HepG2 (cell line): ENCODE data around the gene C11orf68. TPM values are rescaled to one million over a fixed set of nuclear protein-coding genes. Genes with fewer than 3 reads are reported as not detected.

Experiments
- ATAC-seq: fragments of 200-7000 bp; cut with Tn5 transposase; 3 replicates; pipeline ENCODE4 v1.9.1; 2020; ENCODE audit warnings: mild to moderate bottlenecking, moderate library complexity
- BruUV-seq: library from RNA; stranded (reverse); fragments of 400-500 nt; replicated peaks from 2 replicates; lab custom pipeline; 2021; lab: Mats Ljungman, UMichigan
- CTCF ChIA-PET: fragments of 300-600 bp; formaldehyde crosslinking; extraction: SDS; loops from one replicate; lab custom pipeline; 2021; ENCODE audit warnings: low total read pairs, inconsistent platforms, low intra/inter-chr PET ratio; lab: Yijun Ruan, JAX
- POLR2A ChIA-PET: fragments of 350-600 bp; sonication (Branson Sonifier 250); formaldehyde crosslinking; loops from one replicate; lab custom pipeline; 2020; ENCODE audit warnings: antibody characterized with exemption, inconsistent platforms; lab: Yijun Ruan, JAX
- DNase-seq: peaks from one replicate; pipeline ENCODE4 v3.0.0-alpha.2; 2015; ENCODE audit warnings: low spot score
- FAIRE-seq: peaks from 3 replicates; lab custom pipeline; 2011; peaks lifted over from hg19 to GRCh38; lab: Jason Lieb, UNC
- H2AFZ ChIP-seq: one replicate; pipeline ENCODE4 v1.6.1; 2011; ENCODE audit warnings: low read length, inconsistent platforms
- H3K27ac ChIP-seq: fragments of 300-600 bp; 3 replicates; pipeline ENCODE4 v1.8.0; 2011; ENCODE audit warnings: mixed run types, mild to moderate bottlenecking, mixed read lengths, low read length, inconsistent platforms; ENCODE audit not compliant: insufficient read depth; ENCODE audit errors: extremely low read length
- H3K27me3 ChIP-seq, 2 experiments: fragments of 200-600 bp in 1 of 2; 2 replicates in 1 of 2; 3 replicates in 1 of 2; pipeline versions ENCODE4 v1.6.0 to v1.8.0; 2011; ENCODE audit warnings: low read length in 2 of 2, mild to moderate bottlenecking in 2 of 2, moderate library complexity in 2 of 2, inconsistent platforms in 1 of 2; ENCODE audit not compliant: insufficient read depth in 2 of 2, control insufficient read depth in 1 of 2
- H3K36me3 ChIP-seq, 2 experiments: fragments of 200-600 bp in 1 of 2; replicated peaks in 1 of 2; 2 replicates in 1 of 2; 3 replicates in 1 of 2; pipeline versions ENCODE4 v1.5.1 to v1.8.0; 2011; ENCODE audit warnings: low read length in 2 of 2, inconsistent platforms in 1 of 2; ENCODE audit not compliant: insufficient read depth in 2 of 2, control insufficient read depth in 1 of 2
- H3K4me1 ChIP-seq: 2 replicates; pipeline ENCODE4 v1.5.1; 2012; ENCODE audit warnings: low read length, inconsistent platforms; ENCODE audit not compliant: insufficient read depth
- H3K4me2 ChIP-seq: 2 replicates; pipeline ENCODE4 v1.6.0; 2011; ENCODE audit warnings: low read depth, low read length, inconsistent platforms
- H3K4me3 ChIP-seq, 3 experiments: fragments of 200-600 bp in 1 of 3; sonication (generic), shearing (Covaris generic) in 1 of 3; replicated peaks in 1 of 3; 2 replicates each; pipeline ENCODE4 v1.5.1; 2011 to 2016; ENCODE audit warnings: low read length in 3 of 3, inconsistent platforms in 2 of 3, low read depth in 2 of 3, mild to moderate bottlenecking in 2 of 3, control low read depth in 1 of 3, mixed read lengths in 1 of 3; ENCODE audit not compliant: insufficient read depth in 1 of 3
- H3K79me2 ChIP-seq: one replicate; pipeline ENCODE4 v1.6.1; 2011; ENCODE audit warnings: low read length, inconsistent platforms; ENCODE audit not compliant: insufficient read depth
- H3K9ac ChIP-seq: 2 replicates; pipeline ENCODE4 v1.6.0; 2011; ENCODE audit warnings: mild to moderate bottlenecking, low read depth, low read length, inconsistent platforms; ENCODE audit not compliant: insufficient read depth
- H3K9me3 ChIP-seq: 2 replicates; pipeline ENCODE4 v1.5.1; 2012; ENCODE audit warnings: mild to moderate bottlenecking, low read length
- H4K20me1 ChIP-seq: 2 replicates; pipeline ENCODE4 v1.6.0; 2011; ENCODE audit warnings: inconsistent platforms, mild to moderate bottlenecking, low read length, moderate library complexity; ENCODE audit not compliant: insufficient read depth
- GATAD1 ChIP-seq: IDR thresholded peaks from 2 replicates; pipeline ENCODE4 v1.6.1; 2016; ENCODE audit warnings: missing genetic modification reagents, missing compliant biosample characterization
- MED1 ChIP-seq: sonication (generic); formaldehyde crosslinking; IDR thresholded peaks from 2 replicates; pipeline ENCODE4 v1.4.0; 2020; ENCODE audit warnings: missing genetic modification reagents
- NFKBIZ ChIP-seq: IDR thresholded peaks from 2 replicates; pipeline ENCODE4 v1.6.1; 2018; ENCODE audit warnings: missing genetic modification reagents, missing compliant biosample characterization
- POLR2AphosphoS2 ChIP-seq: IDR thresholded peaks from 2 replicates; pipeline ENCODE4 v1.6.1; 2011; ENCODE audit warnings: low read depth, low read length, improper control_type of control experiment
- RARG ChIP-seq: sonication (generic); formaldehyde crosslinking; IDR thresholded peaks from 2 replicates; pipeline ENCODE4 v1.4.0; 2020; ENCODE audit warnings: low read depth, mild to moderate bottlenecking, missing genetic modification reagents
- RBAK ChIP-seq: sonication (generic); formaldehyde crosslinking; IDR thresholded peaks from 2 replicates; pipeline ENCODE4 v1.5.1; 2020; ENCODE audit warnings: mild to moderate bottlenecking, missing genetic modification reagents
- SUZ12 ChIP-seq: fragments of 150-350 bp; IDR thresholded peaks from 2 replicates; pipeline ENCODE4 v1.6.1; 2014; ENCODE audit warnings: low read depth, low read length
- TAF1 ChIP-seq: sonication (generic); formaldehyde crosslinking; IDR thresholded peaks from 2 replicates; pipeline ENCODE4 v1.4.0; 2020; ENCODE audit warnings: missing genetic modification reagents
- U2AF2 ChIP-seq: fragments of 200-400 bp; formaldehyde crosslinking; IDR thresholded peaks from 2 replicates; pipeline ENCODE4 v1.6.1; 2017; ENCODE audit warnings: low read depth, mild to moderate bottlenecking, low read length
- ZFP1 ChIP-seq: IDR thresholded peaks from 2 replicates; pipeline ENCODE4 v1.6.1; 2016
- ZKSCAN5 ChIP-seq: sonication (generic); formaldehyde crosslinking; IDR thresholded peaks from 2 replicates; pipeline ENCODE4 v1.5.1; 2020; ENCODE audit warnings: mild to moderate bottlenecking, missing genetic modification reagents
- ZNF136 ChIP-seq: sonication (generic); formaldehyde crosslinking; IDR thresholded peaks from 2 replicates; pipeline ENCODE4 v1.8.1; 2022; ENCODE audit warnings: low read depth, mild to moderate bottlenecking, moderate library complexity, missing genetic modification reagents
- ZNF570 ChIP-seq: sonication (generic); formaldehyde crosslinking; IDR thresholded peaks from 2 replicates; pipeline ENCODE4 v1.4.0; 2020; ENCODE audit warnings: mild to moderate bottlenecking, missing genetic modification reagents, borderline replicate concordance
- WGBS: methylation state at CpG from one replicate; pipeline ENCODE4 v1.1.6; 2017; ENCODE audit warnings: low lambda C conversion rate; 5-methylcytosine and 5-hydroxymethylcytosine counted together
- in situ Hi-C: cut with HindIII; loops from 2 replicates; pipeline ENCODE4 v1.10.0; 2017; ENCODE audit warnings: low pct_unique_long_range_greater_than_20kb; ENCODE audit not compliant: extremely low pct_ligation_motif_present
- intact Hi-C: fragments of 100-400 bp; cut with micrococcal nuclease; formaldehyde crosslinking; loops from one replicate; pipeline ENCODE4 v1.10.0; 2022; ENCODE audit not compliant: unreplicated experiment
- polyA plus RNA-seq, 8 experiments: library from polyadenylated mRNA; depleted of rRNA in 3 of 8; stranded (reverse) in 7 of 8; unstranded in 1 of 8; fragments of >200 nt; fragmentation: Illumina TruSeq in 4 of 8; extraction: Trizol in 4 of 8; gene quantifications; 2 replicates each; pipeline versions ENCODE4 v1.2.1 to v1.2.3, GENCODE V29; 2011 to 2016; ENCODE audit warnings: low read depth in 4 of 8, missing spikeins in 1 of 8, mixed read lengths in 1 of 8; ENCODE audit not compliant: insufficient read depth in 1 of 8
- total RNA-seq, 5 experiments: library from RNA; depleted of rRNA; stranded (reverse); fragments of >200 nt; fragmentation: Illumina TruSeq; extraction: Trizol; gene quantifications; 2 replicates each; pipeline ENCODE4 v1.2.3, GENCODE V29; 2016; ENCODE audit warnings: low read depth in 1 of 5
- TF ChIP-seq, protein P1 (sequence below): sonication (generic); formaldehyde crosslinking; conservative IDR thresholded peaks from 2 replicates; pipeline ENCODE4 v1.8.0; 2022; ENCODE audit warnings: low read depth, missing genetic modification reagents
- TF ChIP-seq, protein P2 (sequence below): IDR thresholded peaks from 2 replicates; pipeline ENCODE4 v1.6.1; 2012; ENCODE audit warnings: low read length, improper control_type of control experiment

The C11orf68 gene
- total and polyA plus RNA-seq, 2 of the 13 experiments (the other 11 are each of a cell fraction or from before 2014, with no cell fraction given): 8.4 to 28.3 TPM

DNA sequence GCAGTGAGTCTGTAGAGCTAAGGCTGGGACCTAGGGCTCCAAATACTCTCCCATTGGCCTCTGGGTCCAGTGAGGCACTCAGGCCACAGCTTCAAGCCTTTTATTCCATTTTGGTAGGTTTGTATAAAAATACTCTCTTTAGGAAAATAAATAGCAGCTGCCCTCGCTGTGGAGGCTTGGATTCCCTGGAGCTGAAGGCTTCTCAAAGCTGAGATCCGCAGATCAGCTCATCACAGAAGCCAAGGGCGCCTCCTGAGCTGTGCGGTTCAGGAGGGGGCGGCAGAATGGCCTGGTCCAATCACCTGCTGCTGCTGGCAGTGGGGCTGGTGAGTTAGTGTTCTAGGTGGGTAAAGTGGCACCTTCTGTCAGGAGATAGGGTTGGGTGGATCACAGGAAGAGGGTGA lies 26.7 kb downstream of the C11orf68 start (continued):
- 0 out of 2 replicates have a peak, but pooled peaks have one; percentile 7 for TF ChIP-seq MED1 (CRISPR knock-in tag)

DNA sequence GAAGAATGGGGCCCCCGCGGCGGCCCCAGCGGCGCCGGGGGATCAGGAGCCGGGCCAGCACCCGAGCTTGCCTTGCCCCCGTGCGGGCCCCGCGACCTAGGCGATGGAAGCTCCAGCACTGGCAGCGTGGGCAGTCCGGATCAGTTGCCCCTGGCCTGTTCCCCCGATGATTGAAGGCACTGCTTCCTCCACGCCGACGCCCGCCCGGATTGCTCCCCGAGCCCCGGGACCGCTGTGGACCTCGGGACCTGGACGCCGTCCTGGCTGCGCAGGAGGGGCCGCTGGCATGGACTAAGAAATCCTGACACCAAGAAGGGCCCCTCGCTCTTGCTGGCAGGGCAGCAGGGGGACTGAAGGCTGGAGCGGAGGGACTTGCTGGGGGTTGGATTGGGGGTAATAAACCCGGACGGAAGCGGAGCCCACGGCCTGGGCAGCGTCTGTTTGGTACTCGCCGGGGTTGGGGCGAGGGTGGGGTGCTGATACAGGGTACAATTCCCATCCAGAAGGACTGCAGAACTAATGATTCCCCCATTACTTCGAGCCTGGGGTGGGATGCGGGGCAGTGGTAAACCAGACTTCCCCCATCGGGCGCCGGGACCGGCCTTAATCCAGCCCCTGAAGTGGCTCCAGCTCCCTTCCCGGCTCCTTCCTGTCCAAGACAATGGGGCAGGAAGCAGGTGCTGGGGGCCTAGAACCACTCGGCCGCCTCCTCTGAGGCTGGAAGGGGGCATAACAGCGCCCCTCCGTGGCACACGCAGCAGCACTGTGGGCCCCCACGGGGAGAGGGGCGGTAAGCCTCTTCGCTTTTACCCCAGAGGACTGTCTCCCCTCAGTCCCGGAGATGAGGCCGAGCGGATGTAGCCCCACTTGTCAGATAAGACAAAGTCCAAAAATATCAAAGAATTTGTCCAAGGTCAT lies 27.4 kb downstream of the C11orf68 start:
- intact Hi-C loops (loop anchor here (2.0 kb wide), 1 partner anchor 27 kb away; the partner anchor contains the start of genes C11orf68 and DRAP1), in situ Hi-C loops (no loop called here)
- Histone ChIP-seq H3K79me2 (peaks cover 15% of the 10 kb centered on the region), H3K9me3 (no peaks in the 10 kb centered on the region), H3K27ac (peak overlapping the region; percentile 77), H3K36me3 (peaks cover 2 to 13% of the 10 kb centered on the region in 2 experiments; a peak in 2 of 5 replicates), H3K4me3 (peak overlapping the region; percentile 77 to 91 (median 82)), H4K20me1 (no peaks in the 10 kb centered on the region), H3K9ac (peak overlapping the region; percentile 90), H3K27me3 (no peaks in the 10 kb centered on the region; a peak in 1 of 5 replicates), H2AFZ (no peak overlapping the region), H3K4me2 (peak overlapping the region; percentile 99), H3K4me1 (peaks cover 59% of the 10 kb centered on the region)
- ChIA-PET CTCF (interaction anchor here (6.9 kb wide), 1 partner anchor 98 kb away, joined by 63 read pairs; no protein-coding TSS in a partner anchor), POLR2A (interaction anchor here (0.6 to 7.6 kb wide), 28 partner anchors 9 to 421 kb away, joined by 3 to 95 read pairs (median 4); partner anchors contain the start of genes BANF1, C11orf68, EFEMP2 and EIF1AD)
- DNase-seq: peak; percentile 78
- FAIRE-seq: no peak
- peak; percentile 21 for ATAC-seq
- 1% methylated on average over 11 of the region's 57 CpGs for WGBS
- BruUV-seq: TSS peak; percentile 80
- TF ChIP-seq ZNF136 (CRISPR knock-in tag) (no peak), ZKSCAN5 (CRISPR knock-in tag) (no peak), SUZ12 (no peak), RBAK (CRISPR knock-in tag) (no peak), NFKBIZ (CRISPR knock-in tag) (no peak), GATAD1 (CRISPR knock-in tag) (peak; percentile 60; the same call in 1 of the 2 replicates), ZNF570 (CRISPR knock-in tag) (no peak), ZFP1 (CRISPR knock-in tag) (no peak), POLR2AphosphoS2 (peak; percentile 75; the same call in 1 of the 2 replicates), U2AF2 (no peak), TAF1 (CRISPR knock-in tag) (no peak), RARG (no peak)
- TF ChIP-seq, protein P1, sequence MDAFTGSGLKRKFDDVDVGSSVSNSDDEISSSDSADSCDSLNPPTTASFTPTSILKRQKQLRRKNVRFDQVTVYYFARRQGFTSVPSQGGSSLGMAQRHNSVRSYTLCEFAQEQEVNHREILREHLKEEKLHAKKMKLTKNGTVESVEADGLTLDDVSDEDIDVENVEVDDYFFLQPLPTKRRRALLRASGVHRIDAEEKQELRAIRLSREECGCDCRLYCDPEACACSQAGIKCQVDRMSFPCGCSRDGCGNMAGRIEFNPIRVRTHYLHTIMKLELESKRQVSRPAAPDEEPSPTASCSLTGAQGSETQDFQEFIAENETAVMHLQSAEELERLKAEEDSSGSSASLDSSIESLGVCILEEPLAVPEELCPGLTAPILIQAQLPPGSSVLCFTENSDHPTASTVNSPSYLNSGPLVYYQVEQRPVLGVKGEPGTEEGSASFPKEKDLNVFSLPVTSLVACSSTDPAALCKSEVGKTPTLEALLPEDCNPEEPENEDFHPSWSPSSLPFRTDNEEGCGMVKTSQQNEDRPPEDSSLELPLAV (CRISPR knock-in tag): no peak
- TF ChIP-seq, protein P2, sequence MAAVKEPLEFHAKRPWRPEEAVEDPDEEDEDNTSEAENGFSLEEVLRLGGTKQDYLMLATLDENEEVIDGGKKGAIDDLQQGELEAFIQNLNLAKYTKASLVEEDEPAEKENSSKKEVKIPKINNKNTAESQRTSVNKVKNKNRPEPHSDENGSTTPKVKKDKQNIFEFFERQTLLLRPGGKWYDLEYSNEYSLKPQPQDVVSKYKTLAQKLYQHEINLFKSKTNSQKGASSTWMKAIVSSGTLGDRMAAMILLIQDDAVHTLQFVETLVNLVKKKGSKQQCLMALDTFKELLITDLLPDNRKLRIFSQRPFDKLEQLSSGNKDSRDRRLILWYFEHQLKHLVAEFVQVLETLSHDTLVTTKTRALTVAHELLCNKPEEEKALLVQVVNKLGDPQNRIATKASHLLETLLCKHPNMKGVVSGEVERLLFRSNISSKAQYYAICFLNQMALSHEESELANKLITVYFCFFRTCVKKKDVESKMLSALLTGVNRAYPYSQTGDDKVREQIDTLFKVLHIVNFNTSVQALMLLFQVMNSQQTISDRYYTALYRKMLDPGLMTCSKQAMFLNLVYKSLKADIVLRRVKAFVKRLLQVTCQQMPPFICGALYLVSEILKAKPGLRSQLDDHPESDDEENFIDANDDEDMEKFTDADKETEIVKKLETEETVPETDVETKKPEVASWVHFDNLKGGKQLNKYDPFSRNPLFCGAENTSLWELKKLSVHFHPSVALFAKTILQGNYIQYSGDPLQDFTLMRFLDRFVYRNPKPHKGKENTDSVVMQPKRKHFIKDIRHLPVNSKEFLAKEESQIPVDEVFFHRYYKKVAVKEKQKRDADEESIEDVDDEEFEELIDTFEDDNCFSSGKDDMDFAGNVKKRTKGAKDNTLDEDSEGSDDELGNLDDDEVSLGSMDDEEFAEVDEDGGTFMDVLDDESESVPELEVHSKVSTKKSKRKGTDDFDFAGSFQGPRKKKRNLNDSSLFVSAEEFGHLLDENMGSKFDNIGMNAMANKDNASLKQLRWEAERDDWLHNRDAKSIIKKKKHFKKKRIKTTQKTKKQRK: no peak
